Liver (tissue), 9 donors: ENCODE measurements around the gene ADORA2B. TPM values are rescaled to one million over a fixed set of nuclear protein-coding genes. Genes with fewer than 3 reads are reported as not detected.

Experiments used
- DNase-seq: peaks from one replicate; pipeline ENCODE4 v3.0.0-alpha.2; 2017; ENCODE audit warnings: low spot score
- H3K27ac ChIP-seq, 2 donors: one replicate each; pipeline ENCODE4 v1.7.0; 2013; ENCODE audit warnings: inconsistent platforms in 2 of 2, low read length in 2 of 2, control low read depth in 1 of 2, low read depth in 1 of 2, mild to moderate bottlenecking in 1 of 2
- H3K27me3 ChIP-seq, 4 donors: one replicate each; pipeline versions ENCODE4 v1.6.1 to v1.7.0; 2013; ENCODE audit warnings: low read length in 3 of 4, inconsistent platforms in 1 of 4, mild to moderate bottlenecking in 1 of 4, moderate library complexity in 1 of 4; ENCODE audit not compliant: control insufficient read depth in 4 of 4, insufficient read depth in 4 of 4
- H3K36me3 ChIP-seq, 4 donors: one replicate each; pipeline versions ENCODE4 v1.6.1 to v1.7.0; 2013; ENCODE audit warnings: low read length in 3 of 4, mild to moderate bottlenecking in 3 of 4, low read depth in 1 of 4, moderate library complexity in 1 of 4; ENCODE audit not compliant: control insufficient read depth in 4 of 4, insufficient read depth in 3 of 4
- H3K4me1 ChIP-seq, 4 donors: one replicate each; pipeline versions ENCODE4 v1.6.1 to v1.7.0; 2013; ENCODE audit warnings: low read length in 3 of 4, mild to moderate bottlenecking in 3 of 4, moderate library complexity in 1 of 4; ENCODE audit not compliant: control insufficient read depth in 4 of 4, insufficient read depth in 4 of 4
- H3K4me3 ChIP-seq, 3 donors: one replicate each; pipeline versions ENCODE4 v1.6.1 to v1.7.0; 2013; ENCODE audit warnings: low read length in 3 of 3, control low read depth in 1 of 3, low read depth in 1 of 3, mild to moderate bottlenecking in 1 of 3
- H3K9ac ChIP-seq, 2 donors: one replicate each; pipeline ENCODE4 v1.7.0; 2013; ENCODE audit warnings: low read length in 2 of 2, mild to moderate bottlenecking in 2 of 2, moderate library complexity in 2 of 2, control low read depth in 1 of 2, low read depth in 1 of 2
- H3K9me3 ChIP-seq, 4 donors: one replicate each; pipeline versions ENCODE4 v1.6.1 to v1.7.0; 2013; ENCODE audit warnings: low read length in 3 of 4; ENCODE audit not compliant: control insufficient read depth in 4 of 4
- ATF3 ChIP-seq: IDR thresholded peaks from 2 replicates; pipeline ENCODE4 v1.6.1; 2016; ENCODE audit warnings: antibody characterized with exemption
- CTCF ChIP-seq: fragments of 150-350 bp; IDR thresholded peaks from 2 replicates; pipeline ENCODE4 v1.5.1; 2017; ENCODE audit warnings: improper control_type of control experiment, low read depth, low read length; ENCODE audit not compliant: missing input control
- EGR1 ChIP-seq, 2 donors: IDR thresholded peaks; 2 replicates each; pipeline ENCODE4 v1.6.1; 2016 to 2018; ENCODE audit warnings: antibody characterized with exemption in 2 of 2, low read depth in 2 of 2
- FOXA1 ChIP-seq: IDR thresholded peaks from 2 replicates; pipeline ENCODE4 v1.6.1; 2016; ENCODE audit warnings: antibody characterized with exemption
- FOXA2 ChIP-seq: IDR thresholded peaks from 2 replicates; pipeline ENCODE4 v1.6.1; 2016; ENCODE audit warnings: antibody characterized with exemption
- GABPA ChIP-seq, 2 donors: IDR thresholded peaks in 1 of 2; conservative IDR thresholded peaks in 1 of 2; 2 replicates each; pipeline ENCODE4 v1.6.1; 2016; ENCODE audit warnings: antibody characterized with exemption in 2 of 2, mild to moderate bottlenecking in 1 of 2, moderate library complexity in 1 of 2
- HNF4A ChIP-seq, 2 donors: conservative IDR thresholded peaks; 2 replicates each; pipeline ENCODE4 v1.6.1; 2016; ENCODE audit warnings: antibody characterized with exemption in 2 of 2, mild to moderate bottlenecking in 2 of 2
- HNF4G ChIP-seq: IDR thresholded peaks from 2 replicates; pipeline ENCODE4 v1.6.1; 2016; ENCODE audit warnings: antibody characterized with exemption
- JUND ChIP-seq, 2 donors: IDR thresholded peaks; 2 replicates each; pipeline ENCODE4 v1.6.1; 2016; ENCODE audit warnings: antibody characterized with exemption in 2 of 2
- NR2F2 ChIP-seq: IDR thresholded peaks from 2 replicates; pipeline ENCODE4 v1.6.1; 2016; ENCODE audit warnings: antibody characterized with exemption
- RAD21 ChIP-seq, 2 donors: IDR thresholded peaks; 2 replicates each; pipeline ENCODE4 v1.6.1; 2016; ENCODE audit warnings: antibody characterized with exemption in 2 of 2, mild to moderate bottlenecking in 2 of 2
- RXRA ChIP-seq, 2 donors: IDR thresholded peaks; 2 replicates each; pipeline ENCODE4 v1.6.1; 2017 to 2018; ENCODE audit warnings: antibody characterized with exemption in 2 of 2, mild to moderate bottlenecking in 1 of 2
- SP1 ChIP-seq: IDR thresholded peaks from 2 replicates; pipeline ENCODE4 v1.6.1; 2018; ENCODE audit warnings: antibody characterized with exemption, mild to moderate bottlenecking
- TAF1 ChIP-seq: conservative IDR thresholded peaks from 2 replicates; pipeline ENCODE4 v1.6.1; 2016; ENCODE audit warnings: antibody characterized with exemption, mild to moderate bottlenecking
- YY1 ChIP-seq: IDR thresholded peaks from 2 replicates; pipeline ENCODE4 v1.6.1; 2016; ENCODE audit warnings: antibody characterized with exemption, mild to moderate bottlenecking
- WGBS: extraction: QIAGEN DNeasy Blood & Tissue Kit; methylation state at CpG from one replicate; pipeline ENCODE4 v1.1.7; 2013; 5-methylcytosine and 5-hydroxymethylcytosine counted together
- polyA plus RNA-seq, 2 donors: library from polyadenylated mRNA; stranded (reverse) in 1 of 2; unstranded in 1 of 2; fragments of 200-250 nt in 1 of 2; fragments of >200 nt in 1 of 2; fragmentation: Nextera tagmentation in 1 of 2; extraction: Ambion mirVana in 1 of 2; gene quantifications; one replicate each; pipeline versions ENCODE4 v1.2.1 to v1.2.3, GENCODE V29; 2013 to 2015
- total RNA-seq, 2 donors: library from RNA; depleted of rRNA; stranded (reverse); fragments of >200 nt; gene quantifications; one replicate each; pipeline ENCODE4 v1.2.3, GENCODE V29; 2014
- TF ChIP-seq, protein P1 (sequence below): IDR thresholded peaks from 2 replicates; pipeline ENCODE4 v1.6.1; 2016; ENCODE audit warnings: antibody characterized with exemption, mild to moderate bottlenecking
- TF ChIP-seq, protein P2 (sequence below): IDR thresholded peaks from 2 replicates; pipeline ENCODE4 v1.6.1; 2016; ENCODE audit warnings: antibody characterized with exemption
- TF ChIP-seq, protein P3 (sequence below): IDR thresholded peaks from 2 replicates; pipeline ENCODE4 v1.6.1; 2016; ENCODE audit warnings: antibody characterized with exemption
- donor health status: healthy.
- donor health status: healthy.
- donor health status: healthy.
- donor health status: healthy.
- donor health status: healthy.

ADORA2B gene
- total and polyA plus RNA-seq, 4 donors = 0.24 to 3.3 (median 0.28) TPM

DNA sequence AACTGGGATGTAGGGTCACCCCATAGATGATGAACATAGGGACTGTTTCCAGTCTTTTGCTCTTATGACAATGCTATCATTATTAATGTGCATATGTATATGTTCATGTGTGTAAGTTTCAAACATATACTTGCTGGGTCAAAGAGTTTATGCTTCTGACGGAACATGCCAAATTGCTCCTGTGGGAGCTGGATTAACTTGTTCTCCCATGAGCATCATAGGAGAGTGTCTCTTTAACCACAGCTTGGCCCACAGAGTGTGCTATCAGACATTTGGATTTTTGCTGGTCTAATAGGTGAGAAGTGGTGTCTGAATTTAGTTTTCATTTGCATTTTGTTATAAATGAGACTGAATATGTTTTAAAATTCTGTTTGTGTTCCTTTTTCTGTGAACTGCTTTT lies 22.3 kb upstream of the ADORA2B start (continued):
- TF ChIP-seq, protein P1, sequence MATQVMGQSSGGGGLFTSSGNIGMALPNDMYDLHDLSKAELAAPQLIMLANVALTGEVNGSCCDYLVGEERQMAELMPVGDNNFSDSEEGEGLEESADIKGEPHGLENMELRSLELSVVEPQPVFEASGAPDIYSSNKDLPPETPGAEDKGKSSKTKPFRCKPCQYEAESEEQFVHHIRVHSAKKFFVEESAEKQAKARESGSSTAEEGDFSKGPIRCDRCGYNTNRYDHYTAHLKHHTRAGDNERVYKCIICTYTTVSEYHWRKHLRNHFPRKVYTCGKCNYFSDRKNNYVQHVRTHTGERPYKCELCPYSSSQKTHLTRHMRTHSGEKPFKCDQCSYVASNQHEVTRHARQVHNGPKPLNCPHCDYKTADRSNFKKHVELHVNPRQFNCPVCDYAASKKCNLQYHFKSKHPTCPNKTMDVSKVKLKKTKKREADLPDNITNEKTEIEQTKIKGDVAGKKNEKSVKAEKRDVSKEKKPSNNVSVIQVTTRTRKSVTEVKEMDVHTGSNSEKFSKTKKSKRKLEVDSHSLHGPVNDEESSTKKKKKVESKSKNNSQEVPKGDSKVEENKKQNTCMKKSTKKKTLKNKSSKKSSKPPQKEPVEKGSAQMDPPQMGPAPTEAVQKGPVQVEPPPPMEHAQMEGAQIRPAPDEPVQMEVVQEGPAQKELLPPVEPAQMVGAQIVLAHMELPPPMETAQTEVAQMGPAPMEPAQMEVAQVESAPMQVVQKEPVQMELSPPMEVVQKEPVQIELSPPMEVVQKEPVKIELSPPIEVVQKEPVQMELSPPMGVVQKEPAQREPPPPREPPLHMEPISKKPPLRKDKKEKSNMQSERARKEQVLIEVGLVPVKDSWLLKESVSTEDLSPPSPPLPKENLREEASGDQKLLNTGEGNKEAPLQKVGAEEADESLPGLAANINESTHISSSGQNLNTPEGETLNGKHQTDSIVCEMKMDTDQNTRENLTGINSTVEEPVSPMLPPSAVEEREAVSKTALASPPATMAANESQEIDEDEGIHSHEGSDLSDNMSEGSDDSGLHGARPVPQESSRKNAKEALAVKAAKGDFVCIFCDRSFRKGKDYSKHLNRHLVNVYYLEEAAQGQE = no peak

GRCh38 chr17:15926039-15926740 lies 18.7 kb upstream of the ADORA2B start:
- H3K4me3 ChIP-seq = no peak overlapping the region
- 85% methylated on average over 9 of the region's 9 CpGs for WGBS
- H3K9ac ChIP-seq = no peak overlapping the region
- H3K36me3 ChIP-seq = no peaks in the 10 kb centered on the region
- no peaks in the 10 kb centered on the region for H3K27me3 ChIP-seq
- TF ChIP-seq JUND (IDR thresholded peaks at IDR 0.05) = no peak
- TF ChIP-seq HNF4G = no peak
- no peak for TF ChIP-seq NR2F2
- no peak for TF ChIP-seq YY1
- no peak for TF ChIP-seq FOXA2
- no peak for TF ChIP-seq HNF4A (conservative IDR thresholded peaks at IDR 0.05)
- no peak for TF ChIP-seq FOXA1
- TF ChIP-seq RXRA (IDR thresholded peaks at IDR 0.05) = no peak
- no peak for TF ChIP-seq GABPA (IDR thresholded peaks at IDR 0.05 in 1 of 2, conservative IDR thresholded peaks at IDR 0.05 in 1 of 2)
- no peak for TF ChIP-seq EGR1 (IDR thresholded peaks at IDR 0.05; ENCODE audit: low read depth in 2 of 2)
- no peak for TF ChIP-seq RAD21 (IDR thresholded peaks at IDR 0.05)
- TF ChIP-seq, protein P2, sequence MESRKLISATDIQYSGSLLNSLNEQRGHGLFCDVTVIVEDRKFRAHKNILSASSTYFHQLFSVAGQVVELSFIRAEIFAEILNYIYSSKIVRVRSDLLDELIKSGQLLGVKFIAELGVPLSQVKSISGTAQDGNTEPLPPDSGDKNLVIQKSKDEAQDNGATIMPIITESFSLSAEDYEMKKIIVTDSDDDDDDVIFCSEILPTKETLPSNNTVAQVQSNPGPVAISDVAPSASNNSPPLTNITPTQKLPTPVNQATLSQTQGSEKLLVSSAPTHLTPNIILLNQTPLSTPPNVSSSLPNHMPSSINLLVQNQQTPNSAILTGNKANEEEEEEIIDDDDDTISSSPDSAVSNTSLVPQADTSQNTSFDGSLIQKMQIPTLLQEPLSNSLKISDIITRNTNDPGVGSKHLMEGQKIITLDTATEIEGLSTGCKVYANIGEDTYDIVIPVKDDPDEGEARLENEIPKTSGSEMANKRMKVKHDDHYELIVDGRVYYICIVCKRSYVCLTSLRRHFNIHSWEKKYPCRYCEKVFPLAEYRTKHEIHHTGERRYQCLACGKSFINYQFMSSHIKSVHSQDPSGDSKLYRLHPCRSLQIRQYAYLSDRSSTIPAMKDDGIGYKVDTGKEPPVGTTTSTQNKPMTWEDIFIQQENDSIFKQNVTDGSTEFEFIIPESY = no peak
- TF ChIP-seq, protein P3, sequence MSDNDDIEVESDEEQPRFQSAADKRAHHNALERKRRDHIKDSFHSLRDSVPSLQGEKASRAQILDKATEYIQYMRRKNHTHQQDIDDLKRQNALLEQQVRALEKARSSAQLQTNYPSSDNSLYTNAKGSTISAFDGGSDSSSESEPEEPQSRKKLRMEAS = no peak
- TF ChIP-seq TAF1 = no peak
- no peak for TF ChIP-seq CTCF
- no peak for TF ChIP-seq SP1
- TF ChIP-seq, protein P1 = no peak
- no peak for TF ChIP-seq ATF3
- DNase-seq = no peak
- H3K27ac ChIP-seq = no peak overlapping the region
- no peaks in the 10 kb centered on the region for H3K4me1 ChIP-seq
- peaks cover 0 to 3% (median 0%) of the 10 kb centered on the region in 4 donors for H3K9me3 ChIP-seq
